Breast epithelium (tissue), 3 donors: ENCODE data around the gene BTBD1.

Experiments used
- POLR2A ChIP-seq: fragments of 450-650 bp; IDR thresholded peaks from one replicate; pipeline ENCODE4 v1.6.1; 2016; ENCODE audit warnings: antibody characterized with exemption, mild to moderate bottlenecking, moderate library complexity
- POLR2AphosphoS5 ChIP-seq, 3 donors: sonication (generic); formaldehyde crosslinking; IDR thresholded peaks; one replicate each; pipeline ENCODE4 v1.6.1; 2017; ENCODE audit warnings: antibody characterized with exemption in 3 of 3
- TF ChIP-seq, protein P1 (sequence below), 3 donors: fragments of 450-650 bp; IDR thresholded peaks; one replicate each; pipeline ENCODE4 v1.5.1; 2016 to 2017; ENCODE audit warnings: antibody characterized with exemption in 3 of 3, mild to moderate bottlenecking in 3 of 3, moderate library complexity in 3 of 3

DNA sequence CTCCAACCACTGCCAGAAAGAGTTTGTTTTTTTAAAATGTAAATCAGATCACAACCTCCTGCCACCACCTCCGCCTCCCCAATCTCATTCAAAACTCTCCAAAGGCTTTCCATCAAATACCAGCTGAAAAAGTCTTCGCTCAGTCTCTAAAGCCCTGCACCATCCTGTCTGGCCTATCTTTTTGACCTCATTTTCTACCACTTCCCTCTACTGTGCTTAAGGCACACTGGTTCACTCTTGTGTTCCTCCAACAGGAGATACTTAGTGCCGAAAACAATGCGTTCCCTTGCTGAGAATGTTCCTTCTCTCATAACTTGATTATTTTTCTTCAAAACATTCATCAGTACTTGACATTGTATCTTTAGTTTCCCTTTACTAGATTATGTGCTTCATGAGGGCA lies 3.5 kb downstream of the BTBD1 start:
- TF ChIP-seq, protein P1, sequence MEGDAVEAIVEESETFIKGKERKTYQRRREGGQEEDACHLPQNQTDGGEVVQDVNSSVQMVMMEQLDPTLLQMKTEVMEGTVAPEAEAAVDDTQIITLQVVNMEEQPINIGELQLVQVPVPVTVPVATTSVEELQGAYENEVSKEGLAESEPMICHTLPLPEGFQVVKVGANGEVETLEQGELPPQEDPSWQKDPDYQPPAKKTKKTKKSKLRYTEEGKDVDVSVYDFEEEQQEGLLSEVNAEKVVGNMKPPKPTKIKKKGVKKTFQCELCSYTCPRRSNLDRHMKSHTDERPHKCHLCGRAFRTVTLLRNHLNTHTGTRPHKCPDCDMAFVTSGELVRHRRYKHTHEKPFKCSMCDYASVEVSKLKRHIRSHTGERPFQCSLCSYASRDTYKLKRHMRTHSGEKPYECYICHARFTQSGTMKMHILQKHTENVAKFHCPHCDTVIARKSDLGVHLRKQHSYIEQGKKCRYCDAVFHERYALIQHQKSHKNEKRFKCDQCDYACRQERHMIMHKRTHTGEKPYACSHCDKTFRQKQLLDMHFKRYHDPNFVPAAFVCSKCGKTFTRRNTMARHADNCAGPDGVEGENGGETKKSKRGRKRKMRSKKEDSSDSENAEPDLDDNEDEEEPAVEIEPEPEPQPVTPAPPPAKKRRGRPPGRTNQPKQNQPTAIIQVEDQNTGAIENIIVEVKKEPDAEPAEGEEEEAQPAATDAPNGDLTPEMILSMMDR (IDR thresholded peaks at IDR 0.05), result no peak
- TF ChIP-seq POLR2AphosphoS5 (IDR thresholded peaks at IDR 0.05) (no peak), POLR2A (no peak)
